ENCODE measurements around the gene PPP3CA.

The PPP3CA gene

GRCh38 chr4:101075536-101075935 is 271.8 kb downstream of the PPP3CA start:
- no peaks in the 10 kb centered on the region for H3K36me3 ChIP-seq (ENCODE audit: insufficient read depth, low read length)
- no peaks in the 10 kb centered on the region for H3K27me3 ChIP-seq (ENCODE audit: control insufficient read depth in 1 of 2, insufficient read depth in 2 of 2, low read length in 2 of 2)
- H3K27ac ChIP-seq (ENCODE audit: low read depth, low read length): no peak overlapping the region
- H3K4me3 ChIP-seq (ENCODE audit: low read depth in 1 of 2, low read length in 2 of 2): no peak overlapping the region
- H3K9ac ChIP-seq (ENCODE audit: low read length): no peak overlapping the region
- H3K4me1 ChIP-seq (ENCODE audit: insufficient read depth, low read length): no peaks in the 10 kb centered on the region
- H3K9me3 ChIP-seq (ENCODE audit: low read length): no peaks in the 10 kb centered on the region

- Histone ChIP-seq H3K4me1 (ENCODE audit: insufficient read depth, low read length) (no peaks in the 10 kb centered on the region), H3K36me3 (ENCODE audit: insufficient read depth, low read length) (no peaks in the 10 kb centered on the region), H3K27me3 (ENCODE audit: control insufficient read depth in 1 of 2, insufficient read depth in 2 of 2, low read length in 2 of 2) (no peaks in the 10 kb centered on the region), H3K9ac (ENCODE audit: low read length) (no peak overlapping the region), H3K27ac (ENCODE audit: low read depth, low read length) (no peak overlapping the region), H3K4me3 (ENCODE audit: low read depth in 1 of 2, low read length in 2 of 2) (no peak overlapping the region), H3K9me3 (ENCODE audit: low read length) (no peaks in the 10 kb centered on the region)
Observed at GRCh38 chr4:101074326-101074725, 273.0 kb downstream of the PPP3CA start.

GRCh38 chr4:101071241-101071640 is 276.1 kb downstream of the PPP3CA start:
- Histone ChIP-seq H3K9me3 (ENCODE audit: low read length) (no peaks in the 10 kb centered on the region), H3K4me1 (ENCODE audit: insufficient read depth, low read length) (no peaks in the 10 kb centered on the region), H3K36me3 (ENCODE audit: insufficient read depth, low read length) (no peaks in the 10 kb centered on the region), H3K9ac (ENCODE audit: low read length) (no peak overlapping the region), H3K27me3 (ENCODE audit: control insufficient read depth in 1 of 2, insufficient read depth in 2 of 2, low read length in 2 of 2) (no peaks in the 10 kb centered on the region), H3K4me3 (ENCODE audit: low read depth in 1 of 2, low read length in 2 of 2) (no peak overlapping the region), H3K27ac (ENCODE audit: low read depth, low read length) (no peak overlapping the region)

- Histone ChIP-seq H3K4me3 (ENCODE audit: low read depth in 1 of 2, low read length in 2 of 2) (no peak overlapping the region), H3K27ac (ENCODE audit: low read depth, low read length) (no peak overlapping the region), H3K9me3 (ENCODE audit: low read length) (no peaks in the 10 kb centered on the region), H3K27me3 (ENCODE audit: control insufficient read depth in 1 of 2, insufficient read depth in 2 of 2, low read length in 2 of 2) (no peaks in the 10 kb centered on the region), H3K4me1 (ENCODE audit: insufficient read depth, low read length) (no peaks in the 10 kb centered on the region), H3K9ac (ENCODE audit: low read length) (no peak overlapping the region), H3K36me3 (ENCODE audit: insufficient read depth, low read length) (no peaks in the 10 kb centered on the region)
Observed at GRCh38 chr4:101068115-101068514, 279.2 kb downstream of the PPP3CA start.

- Histone ChIP-seq H3K9me3 (ENCODE audit: low read length) (no peaks in the 10 kb centered on the region), H3K4me1 (ENCODE audit: insufficient read depth, low read length) (no peaks in the 10 kb centered on the region), H3K36me3 (ENCODE audit: insufficient read depth, low read length) (no peaks in the 10 kb centered on the region), H3K4me3 (ENCODE audit: low read depth in 1 of 2, low read length in 2 of 2) (no peak overlapping the region), H3K9ac (ENCODE audit: low read length) (no peak overlapping the region), H3K27me3 (ENCODE audit: control insufficient read depth in 1 of 2, insufficient read depth in 2 of 2, low read length in 2 of 2) (no peaks in the 10 kb centered on the region), H3K27ac (ENCODE audit: low read depth, low read length) (no peak overlapping the region)
Observed at GRCh38 chr4:101067383-101067782, 279.9 kb downstream of the PPP3CA start.

- Histone ChIP-seq H3K36me3 (ENCODE audit: insufficient read depth, low read length) (no peaks in the 10 kb centered on the region), H3K27ac (ENCODE audit: low read depth, low read length) (no peak overlapping the region), H3K27me3 (ENCODE audit: control insufficient read depth in 1 of 2, insufficient read depth in 2 of 2, low read length in 2 of 2) (no peaks in the 10 kb centered on the region)
Observed at GRCh38 chr4:101066626-101067170, 280.6 kb downstream of the PPP3CA start.

GRCh38 chr4:101065935-101066485 is 281.3 kb downstream of the PPP3CA start:
- H3K9ac ChIP-seq (ENCODE audit: low read length): no peak overlapping the region
- H3K4me1 ChIP-seq (ENCODE audit: insufficient read depth, low read length): no peaks in the 10 kb centered on the region
- H3K27ac ChIP-seq (ENCODE audit: low read depth, low read length): no peak overlapping the region

More at GRCh38 chr4:101066626-101067170, 280.6 kb downstream of the PPP3CA start:
- no peak overlapping the region for H3K4me3 ChIP-seq (ENCODE audit: low read depth in 1 of 2, low read length in 2 of 2)
- H3K9me3 ChIP-seq (ENCODE audit: low read length): no peaks in the 10 kb centered on the region
- H3K4me1 ChIP-seq (ENCODE audit: insufficient read depth, low read length): no peaks in the 10 kb centered on the region
- H3K9ac ChIP-seq (ENCODE audit: low read length): no peak overlapping the region

GRCh38 chr4:101065346-101065745 is 282.0 kb downstream of the PPP3CA start:
- Histone ChIP-seq H3K27me3 (ENCODE audit: control insufficient read depth in 1 of 2, insufficient read depth in 2 of 2, low read length in 2 of 2) (no peaks in the 10 kb centered on the region), H3K9ac (ENCODE audit: low read length) (no peak overlapping the region), H3K9me3 (ENCODE audit: low read length) (no peaks in the 10 kb centered on the region), H3K27ac (ENCODE audit: low read depth, low read length) (no peak overlapping the region), H3K36me3 (ENCODE audit: insufficient read depth, low read length) (no peaks in the 10 kb centered on the region), H3K4me1 (ENCODE audit: insufficient read depth, low read length) (no peaks in the 10 kb centered on the region), H3K4me3 (ENCODE audit: low read depth in 1 of 2, low read length in 2 of 2) (no peak overlapping the region)

More at GRCh38 chr4:101065935-101066485, 281.3 kb downstream of the PPP3CA start:
- Histone ChIP-seq H3K36me3 (ENCODE audit: insufficient read depth, low read length) (no peaks in the 10 kb centered on the region), H3K9me3 (ENCODE audit: low read length) (no peaks in the 10 kb centered on the region), H3K27me3 (ENCODE audit: control insufficient read depth in 1 of 2, insufficient read depth in 2 of 2, low read length in 2 of 2) (no peaks in the 10 kb centered on the region), H3K4me3 (ENCODE audit: low read depth in 1 of 2, low read length in 2 of 2) (no peak overlapping the region)

- Histone ChIP-seq H3K27ac (ENCODE audit: low read depth, low read length) (no peak overlapping the region), H3K4me3 (ENCODE audit: low read depth in 1 of 2, low read length in 2 of 2) (no peak overlapping the region), H3K9ac (ENCODE audit: low read length) (no peak overlapping the region), H3K9me3 (ENCODE audit: low read length) (no peaks in the 10 kb centered on the region), H3K27me3 (ENCODE audit: control insufficient read depth in 1 of 2, insufficient read depth in 2 of 2, low read length in 2 of 2) (no peaks in the 10 kb centered on the region), H3K36me3 (ENCODE audit: insufficient read depth, low read length) (no peaks in the 10 kb centered on the region), H3K4me1 (ENCODE audit: insufficient read depth, low read length) (no peaks in the 10 kb centered on the region)
Observed at GRCh38 chr4:101064541-101065180, 282.7 kb downstream of the PPP3CA start.

- H3K27ac ChIP-seq (ENCODE audit: low read depth, low read length): no peak overlapping the region
- no peaks in the 10 kb centered on the region for H3K4me1 ChIP-seq (ENCODE audit: insufficient read depth, low read length)
- no peaks in the 10 kb centered on the region for H3K36me3 ChIP-seq (ENCODE audit: insufficient read depth, low read length)
- no peak overlapping the region for H3K4me3 ChIP-seq (ENCODE audit: low read depth in 1 of 2, low read length in 2 of 2)
- H3K9ac ChIP-seq (ENCODE audit: low read length): no peak overlapping the region
- H3K9me3 ChIP-seq (ENCODE audit: low read length): no peaks in the 10 kb centered on the region
- H3K27me3 ChIP-seq (ENCODE audit: control insufficient read depth in 1 of 2, insufficient read depth in 2 of 2, low read length in 2 of 2): no peaks in the 10 kb centered on the region
Observed at GRCh38 chr4:101055392-101055791, 291.9 kb downstream of the PPP3CA start.

- no peak overlapping the region for H3K4me3 ChIP-seq (ENCODE audit: low read depth in 1 of 2, low read length in 2 of 2)
- H3K27me3 ChIP-seq (ENCODE audit: control insufficient read depth in 1 of 2, insufficient read depth in 2 of 2, low read length in 2 of 2): no peaks in the 10 kb centered on the region
- H3K27ac ChIP-seq (ENCODE audit: low read depth, low read length): no peak overlapping the region
Observed at GRCh38 chr4:101050837-101051205, 296.5 kb downstream of the PPP3CA start.

More at GRCh38 chr4:101050837-101051205, 296.5 kb downstream of the PPP3CA start:
- Histone ChIP-seq H3K9me3 (ENCODE audit: low read length) (no peaks in the 10 kb centered on the region), H3K4me1 (ENCODE audit: insufficient read depth, low read length) (no peaks in the 10 kb centered on the region), H3K36me3 (ENCODE audit: insufficient read depth, low read length) (peaks cover 3% of the 10 kb centered on the region), H3K9ac (ENCODE audit: low read length) (no peak overlapping the region)

All from muscle layer of colon (tissue), 2 donors.